ENCODE results near the gene CIC. TPM values are rescaled to one million over a fixed set of nuclear protein-coding genes. Genes with fewer than 3 reads are reported as not detected.
A peak's percentile ranks its signal among the peaks of the same experiment; 100 is the strongest.

The CIC gene
- total RNA-seq: 100 to 1,000 TPM in 2 of 3 donors, 10 to 100 TPM in 1; 95.4 to 121 (median 108) TPM
- 21.0 TPM for total RNA-seq (2013)

GRCh38 chr19:42268704-42269477 is at the start of gene CIC:
CIC (plus strand) TSS chr19:42269252; CDS start chr19:42271784, 2,532 bp downstream.
- WGBS (ENCODE audit: insufficient coverage): under 1% methylated on average over 51 of the region's 52 CpGs
- Mint-ChIP-seq H3K27me3 (ENCODE audit: low read depth in 2 of 2) (no peaks in the 10 kb centered on the region), H3K4me1 (no peaks in the 10 kb centered on the region), H3K36me3 (no peaks in the 10 kb centered on the region), H3K4me3 (peak within 1 kb of the TSS; percentile 94), H3K9me3 (no peaks in the 10 kb centered on the region), H3K27ac (no peak within 1 kb of the TSS)
- ATAC-seq (peak; percentile 68 to 90 (median 75)), DNase-seq (peak; percentile 98 to 100)
- H3K9me3 ChIP-seq (ENCODE audit: control insufficient read depth, insufficient read depth, low read length): no peaks in the 10 kb centered on the region
- peaks cover 19% of the 10 kb centered on the region for H3K36me3 ChIP-seq (ENCODE audit: control insufficient read depth, insufficient read depth, low read length)
- intact Hi-C loops (cut with micrococcal nuclease): loop anchor here (1.0 kb wide), 4 partner anchors 14 to 52 kb away; partner anchors contain the start of genes DEDD2 and ERF
- H3K27ac ChIP-seq (ENCODE audit: low read length): peak within 1 kb of the TSS; percentile 98
- TF ChIP-seq, protein P1, sequence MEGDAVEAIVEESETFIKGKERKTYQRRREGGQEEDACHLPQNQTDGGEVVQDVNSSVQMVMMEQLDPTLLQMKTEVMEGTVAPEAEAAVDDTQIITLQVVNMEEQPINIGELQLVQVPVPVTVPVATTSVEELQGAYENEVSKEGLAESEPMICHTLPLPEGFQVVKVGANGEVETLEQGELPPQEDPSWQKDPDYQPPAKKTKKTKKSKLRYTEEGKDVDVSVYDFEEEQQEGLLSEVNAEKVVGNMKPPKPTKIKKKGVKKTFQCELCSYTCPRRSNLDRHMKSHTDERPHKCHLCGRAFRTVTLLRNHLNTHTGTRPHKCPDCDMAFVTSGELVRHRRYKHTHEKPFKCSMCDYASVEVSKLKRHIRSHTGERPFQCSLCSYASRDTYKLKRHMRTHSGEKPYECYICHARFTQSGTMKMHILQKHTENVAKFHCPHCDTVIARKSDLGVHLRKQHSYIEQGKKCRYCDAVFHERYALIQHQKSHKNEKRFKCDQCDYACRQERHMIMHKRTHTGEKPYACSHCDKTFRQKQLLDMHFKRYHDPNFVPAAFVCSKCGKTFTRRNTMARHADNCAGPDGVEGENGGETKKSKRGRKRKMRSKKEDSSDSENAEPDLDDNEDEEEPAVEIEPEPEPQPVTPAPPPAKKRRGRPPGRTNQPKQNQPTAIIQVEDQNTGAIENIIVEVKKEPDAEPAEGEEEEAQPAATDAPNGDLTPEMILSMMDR (IDR thresholded peaks at IDR 0.05): no peak
- peaks cover 32% of the 10 kb centered on the region for H3K4me1 ChIP-seq (ENCODE audit: control insufficient read depth, insufficient read depth, low read length)
- H3K27me3 ChIP-seq (ENCODE audit: control insufficient read depth, insufficient read depth, low read length): no peaks in the 10 kb centered on the region
- peak within 1 kb of the TSS; percentile 84 for H3K4me3 ChIP-seq (ENCODE audit: low read length)

DNA sequence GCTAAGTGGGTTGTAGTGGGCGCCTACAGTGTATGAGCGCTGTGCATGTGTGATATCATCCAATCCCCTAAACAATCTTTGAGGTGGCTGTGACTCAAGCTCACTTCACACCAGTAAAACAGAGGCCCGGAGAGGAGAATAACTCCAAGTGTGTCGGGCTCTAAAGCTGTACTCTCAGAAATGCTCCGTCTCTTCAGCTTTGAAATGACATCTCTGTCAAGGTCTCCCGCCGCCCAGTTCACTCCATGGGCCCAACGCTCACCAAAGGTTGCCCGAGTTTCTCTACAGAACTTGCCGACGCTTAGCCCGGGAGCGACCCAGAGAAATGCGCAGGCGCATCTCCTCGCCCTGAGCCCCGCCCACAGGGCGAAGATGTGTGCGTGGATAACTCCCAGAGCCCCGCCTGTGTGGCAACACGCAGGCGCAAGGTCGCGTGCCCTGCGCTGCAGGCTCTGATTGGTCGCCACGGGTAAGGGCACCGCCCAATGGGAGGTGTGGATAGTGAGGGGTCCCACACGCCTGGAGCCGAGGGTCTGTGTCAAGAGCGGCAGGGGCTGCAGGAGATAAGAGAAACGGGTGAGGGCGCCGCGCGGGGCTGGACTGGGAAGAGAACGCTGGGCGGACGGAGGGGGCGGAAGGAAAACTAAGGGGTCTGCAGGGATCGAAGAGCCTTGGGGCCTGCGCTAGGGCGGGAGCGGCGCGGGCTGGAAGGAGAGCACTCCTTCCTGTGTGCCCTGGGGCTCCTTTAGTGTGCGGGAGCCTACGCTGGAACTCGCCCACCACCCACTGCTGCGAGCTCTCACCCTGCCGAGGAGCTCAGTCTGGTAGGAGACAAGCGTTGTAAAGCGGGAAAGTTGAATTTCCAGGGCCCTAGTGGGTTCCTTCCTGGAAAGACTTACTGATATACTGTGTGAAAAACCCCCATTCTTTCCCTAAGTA is 49.0 kb upstream of the CIC start, which contains the start of gene ZNF526:
TSS of gene ZNF526 (plus strand) at position 501 of the 939 bp plus-strand sequence. CDS start 4,092 bp downstream, outside the sequence.
- Mint-ChIP-seq H3K27ac (peak within 1 kb of the TSS; percentile 98 to 100), H3K4me1 (peaks cover 51 to 58% of the 10 kb centered on the region in 2 donors), H3K36me3 (no peaks in the 10 kb centered on the region), H3K27me3 (ENCODE audit: low read depth in 2 of 2) (no peaks in the 10 kb centered on the region), H3K9me3 (no peaks in the 10 kb centered on the region), H3K4me3 (peak within 1 kb of the TSS; percentile 98)
- TF ChIP-seq, protein P1 (IDR thresholded peaks at IDR 0.05): no peak
- intact Hi-C loops (cut with micrococcal nuclease): loop anchor here (1.0 kb wide), 1 partner anchor 22 kb away; the partner anchor contains the start of gene GSK3A
- Histone ChIP-seq H3K9me3 (ENCODE audit: control insufficient read depth, insufficient read depth, low read length) (no peaks in the 10 kb centered on the region), H3K27ac (ENCODE audit: low read length) (peak within 1 kb of the TSS; percentile 76), H3K36me3 (ENCODE audit: control insufficient read depth, insufficient read depth, low read length) (peaks cover 21% of the 10 kb centered on the region), H3K27me3 (ENCODE audit: control insufficient read depth, insufficient read depth, low read length) (no peaks in the 10 kb centered on the region), H3K4me1 (ENCODE audit: control insufficient read depth, insufficient read depth, low read length) (peaks cover 56% of the 10 kb centered on the region), H3K4me3 (ENCODE audit: low read length) (peak within 1 kb of the TSS; percentile 84)
- under 1% methylated on average over 51 of the region's 53 CpGs for WGBS (ENCODE audit: insufficient coverage)
- DNase-seq (peak; percentile 93 to 99), ATAC-seq (peak; percentile 73 to 87 (median 78))

DNA sequence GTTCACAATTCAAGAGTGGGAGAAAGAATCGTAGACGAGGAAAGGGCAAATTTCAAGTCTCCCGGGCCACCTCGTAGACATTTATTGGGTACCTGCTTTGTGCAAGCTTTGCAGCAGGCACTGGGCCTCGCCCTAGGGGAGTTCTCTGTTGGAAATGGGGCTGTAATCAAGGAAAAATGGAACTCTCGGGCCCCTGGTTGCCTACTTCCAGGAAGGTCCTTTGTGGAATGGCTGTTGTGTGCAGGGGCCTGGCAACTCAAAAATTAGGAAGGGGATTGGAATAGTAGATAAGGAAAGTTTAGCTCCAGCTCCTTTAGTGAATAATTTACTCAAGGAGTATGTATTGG is 48.3 kb upstream of the CIC start:
- Histone ChIP-seq H3K4me3 (ENCODE audit: low read length) (peak overlapping the region; percentile 84), H3K36me3 (ENCODE audit: control insufficient read depth, insufficient read depth, low read length) (peaks cover 23% of the 10 kb centered on the region), H3K9me3 (ENCODE audit: control insufficient read depth, insufficient read depth, low read length) (no peaks in the 10 kb centered on the region), H3K4me1 (ENCODE audit: control insufficient read depth, insufficient read depth, low read length) (peaks cover 49% of the 10 kb centered on the region), H3K27me3 (ENCODE audit: control insufficient read depth, insufficient read depth, low read length) (no peaks in the 10 kb centered on the region), H3K27ac (ENCODE audit: low read length) (peak overlapping the region; percentile 76)
- DNase-seq (no peak), ATAC-seq (no peak)
- Mint-ChIP-seq H3K9me3 (no peaks in the 10 kb centered on the region), H3K4me3 (peak overlapping the region; percentile 98), H3K27me3 (ENCODE audit: low read depth in 2 of 2) (no peaks in the 10 kb centered on the region), H3K36me3 (no peaks in the 10 kb centered on the region), H3K27ac (peak overlapping the region; percentile 98 to 100), H3K4me1 (peaks cover 45 to 52% of the 10 kb centered on the region in 2 donors)
- TF ChIP-seq, protein P1 (IDR thresholded peaks at IDR 0.05): no peak
- WGBS (ENCODE audit: insufficient coverage): 6% methylated on average over 6 of the region's 6 CpGs
- intact Hi-C loops (cut with micrococcal nuclease): loop anchor here (1.0 kb wide), 1 partner anchor 22 kb away; the partner anchor contains the start of gene GSK3A
